Measurements from ENCODE around the gene ELP5.
"Not testable (repeated sequence)": the region's sequence is repeated elsewhere in the genome, so short reads cannot be mapped to it uniquely, and the experiment has no call there.

ELP5 gene

GRCh38 chr17:7237266-7237760 is 14.7 kb upstream of the ELP5 start:
- DNase-seq, result no peak

- DNase-seq, result peak; percentile 86
These were observed 14.1 kb upstream of the ELP5 start for GRCh38 chr17:7237761-7238419.

- peak; percentile 44 for DNase-seq
These were observed 13.5 kb upstream of the ELP5 start for GRCh38 chr17:7238420-7239090.

- peak; percentile 97 for DNase-seq
These were observed 12.7 kb upstream of the ELP5 start, which contains the start of gene PHF23 for GRCh38 chr17:7239091-7240027. TSS of gene PHF23 (minus strand) at chr17:7239457. CDS start at chr17:7239279, 178 bp downstream.

GRCh38 chr17:7240375-7240774 is 11.6 kb upstream of the ELP5 start:
- DNase-seq, result no peak

- DNase-seq, result no peak
These were observed 10.8 kb upstream of the ELP5 start for GRCh38 chr17:7241090-7241733.

GRCh38 chr17:7241783-7242716 is 10.0 kb upstream of the ELP5 start, which contains the start of gene GABARAP:
TSS of gene GABARAP (minus strand) at chr17:7242449. CDS start at chr17:7242330, 119 bp downstream.
- DNase-seq, result peak; percentile 90

GRCh38 chr17:7242717-7243452 is 9.1 kb upstream of the ELP5 start:
- DNase-seq, result peak; percentile 91

- DNase-seq, result no peak
These were observed 8.6 kb upstream of the ELP5 start for GRCh38 chr17:7243453-7243729.

GRCh38 chr17:7243838-7244237 is 8.2 kb upstream of the ELP5 start:
- not testable (repeated sequence) for DNase-seq

GRCh38 chr17:7246779-7247178 is 5.2 kb upstream of the ELP5 start:
- DNase-seq, result no peak

GRCh38 chr17:7248796-7249195 is 3.2 kb upstream of the ELP5 start:
- no peak for DNase-seq

GRCh38 chr17:7249214-7249613 is 2.8 kb upstream of the ELP5 start:
- DNase-seq, result no peak

- no peak for DNase-seq
These were observed 2.2 kb upstream of the ELP5 start for GRCh38 chr17:7249830-7250229.

- no peak for DNase-seq
These were observed 1.1 kb upstream of the ELP5 start for GRCh38 chr17:7250695-7251627.

GRCh38 chr17:7251661-7252175 is 297 bp upstream of the ELP5 start, which contains the start of gene CTDNEP1:
TSS of gene CTDNEP1 (minus strand) at chr17:7251734. CDS start at chr17:7251296, 438 bp downstream.
- peak; percentile 95 for DNase-seq

- DNase-seq, result no peak
These were observed 1.1 kb downstream of the ELP5 start for GRCh38 chr17:7253082-7253481.

- no peak for DNase-seq
These were observed 2.5 kb downstream of the ELP5 start for GRCh38 chr17:7254511-7254910.

GRCh38 chr17:7256766-7257456 is 4.9 kb downstream of the ELP5 start:
- DNase-seq, result no peak

Measured in activated naive CD4-positive, alpha-beta T cell treated with anti-CD3 and anti-CD28 coated beads, Interleukin-2, amount 50 U/mL, for 16 hours (primary cell).